Panc1 (cell line): Measurements from ENCODE around the gene SLC26A4. TPM values are rescaled to one million over a fixed set of nuclear protein-coding genes. Genes with fewer than 3 reads are reported as not detected.

ENCODE experiments used
- ATAC-seq: fragments of 200-7000 bp; cut with Tn5 transposase; 2 replicates; pipeline ENCODE4 v1.9.1; 2020; ENCODE audit warnings: mild to moderate bottlenecking, moderate library complexity
- BruUV-seq: library from RNA; stranded (reverse); fragments of 400-500 nt; replicated peaks from 2 replicates; lab custom pipeline; 2021; lab: Mats Ljungman, UMichigan
- CTCF ChIA-PET: fragments of 300-600 bp; sonication (Branson Sonifier 250); formaldehyde crosslinking; loops from one replicate; lab custom pipeline; 2022; ENCODE audit warnings: antibody characterized with exemption; lab: Charles Lee
- POLR2A ChIA-PET: fragments of 300-600 bp; sonication (Branson Sonifier 250); formaldehyde crosslinking; loops from one replicate; lab custom pipeline; 2022; ENCODE audit warnings: antibody characterized with exemption; lab: Charles Lee
- DNase-seq: peaks from one replicate; pipeline ENCODE4 v3.0.0-alpha.2; 2010; ENCODE audit warnings: low read depth, low spot score
- H3K27ac ChIP-seq: 2 replicates; pipeline ENCODE4 v1.5.1; 2011; ENCODE audit warnings: mild to moderate bottlenecking, low read length, inconsistent platforms
- H3K27me3 ChIP-seq: fragments of 200-500 bp; sonication (Bioruptor generic); 2 replicates; pipeline ENCODE4 v1.6.0; 2014; ENCODE audit warnings: low read length, inconsistent platforms; ENCODE audit not compliant: control insufficient read depth, insufficient read depth
- H3K36me3 ChIP-seq: fragments of 200-500 bp; sonication (Bioruptor generic); 2 replicates; pipeline ENCODE4 v1.5.1; 2014; ENCODE audit warnings: inconsistent platforms, mild to moderate bottlenecking, low read length, moderate library complexity; ENCODE audit not compliant: control insufficient read depth, insufficient read depth
- H3K4me1 ChIP-seq: 2 replicates; pipeline ENCODE4 v1.5.1; 2011; ENCODE audit warnings: inconsistent platforms, mild to moderate bottlenecking, low read length, moderate library complexity; ENCODE audit not compliant: control insufficient read depth, insufficient read depth
- H3K4me3 ChIP-seq, 2 experiments: 2 replicates each; pipeline ENCODE4 v1.5.1; 2011 to 2012; ENCODE audit warnings: low read depth in 2 of 2, low read length in 2 of 2, mild to moderate bottlenecking in 2 of 2, inconsistent platforms in 1 of 2, moderate library complexity in 1 of 2
- H3K9me3 ChIP-seq: fragments of 200-500 bp; sonication (Bioruptor generic); 2 replicates; pipeline ENCODE4 v1.5.1; 2014; ENCODE audit warnings: low read depth, mild to moderate bottlenecking, inconsistent platforms, low read length, moderate library complexity; ENCODE audit not compliant: control insufficient read depth, insufficient read depth
- POLR2AphosphoS5 ChIP-seq: IDR thresholded peaks from 2 replicates; pipeline ENCODE4 v1.6.1; 2012; ENCODE audit warnings: mild to moderate bottlenecking, low read depth, low read length, moderate library complexity
- SIN3A ChIP-seq: IDR thresholded peaks from 2 replicates; pipeline ENCODE4 v1.6.1; 2012; ENCODE audit warnings: low read depth, mild to moderate bottlenecking, low read length, moderate library complexity, borderline replicate concordance; ENCODE audit not compliant: insufficient read depth
- TCF7L2 ChIP-seq: IDR thresholded peaks from 2 replicates; pipeline ENCODE4 v1.6.1; 2011; ENCODE audit warnings: mild to moderate bottlenecking, low read depth, low read length, inconsistent platforms
- in situ Hi-C: cut with HindIII; loops from 2 replicates; pipeline ENCODE4 v1.10.0; 2016; ENCODE audit warnings: low sequenced_read_pairs, low pct_unique_long_range_greater_than_20kb
- intact Hi-C: fragments of 100-400 bp; cut with micrococcal nuclease; formaldehyde crosslinking; loops from one replicate; pipeline ENCODE4 v1.10.0; 2022; ENCODE audit not compliant: unreplicated experiment
- total RNA-seq: library from RNA; stranded (reverse); gene quantifications from one replicate; pipeline ENCODE4 v1.2.1, GENCODE V29; 2021; ENCODE audit not compliant: unreplicated experiment
- TF ChIP-seq, protein P1 (sequence below): fragments of 450-650 bp; IDR thresholded peaks from 2 replicates; pipeline ENCODE4 v1.5.1; 2017; ENCODE audit warnings: mild to moderate bottlenecking
- TF ChIP-seq, protein P2 (sequence below), 2 experiments: IDR thresholded peaks; 2 replicates each; pipeline ENCODE4 v1.6.1; 2011 to 2012; ENCODE audit warnings: low read depth in 2 of 2, control low read depth in 1 of 2, low read length in 1 of 2, mild to moderate bottlenecking in 1 of 2, moderate library complexity in 1 of 2; ENCODE audit not compliant: insufficient read depth in 1 of 2

SLC26A4 gene
- total RNA-seq, 1 experiment from 2014 or later: 0.05 TPM

DNA sequence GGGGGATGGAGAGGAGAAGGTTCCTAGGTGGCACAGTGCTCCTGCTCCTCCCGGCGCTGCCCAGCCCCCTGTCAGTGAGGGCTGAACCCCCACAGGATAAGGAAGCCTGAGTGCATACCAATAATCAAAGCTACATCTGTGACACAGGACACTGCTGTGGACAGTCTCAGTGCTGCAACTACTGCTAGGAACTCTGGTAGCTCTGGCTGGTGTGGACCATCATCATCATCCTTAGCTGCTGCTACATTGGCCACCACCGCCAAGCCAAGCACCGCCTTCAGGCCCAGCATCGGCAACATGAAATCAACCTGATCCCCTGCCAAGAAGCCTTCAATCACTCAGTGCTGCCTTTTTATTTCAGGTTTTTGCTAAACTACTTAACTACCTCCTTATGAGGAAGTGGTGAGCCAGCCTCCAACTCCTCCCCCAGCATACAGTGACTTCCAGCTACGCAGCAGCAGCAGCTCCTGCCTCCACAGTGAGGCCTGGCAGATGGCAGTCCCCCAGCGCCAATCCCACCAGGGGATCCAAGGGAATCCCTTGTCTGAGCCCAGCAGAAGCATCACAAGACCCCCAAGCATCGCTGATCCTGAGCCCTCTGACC lies 32.1 kb upstream of the SLC26A4 start:
- ChIA-PET POLR2A (no interaction called here), CTCF (no interaction called here)
- no TSS peak for BruUV-seq
- no peak for ATAC-seq
- H3K27me3 ChIP-seq: no peaks in the 10 kb centered on the region
- H3K27ac ChIP-seq: no peak overlapping the region
- TF ChIP-seq POLR2AphosphoS5: no peak
- DNase-seq: no peak
- in situ Hi-C loops: no loop called here
- no peaks in the 10 kb centered on the region for H3K4me1 ChIP-seq
- intact Hi-C loops: no loop called here
- no peaks in the 10 kb centered on the region for H3K36me3 ChIP-seq
- no peaks in the 10 kb centered on the region for H3K9me3 ChIP-seq
- no peak overlapping the region for H3K4me3 ChIP-seq

DNA sequence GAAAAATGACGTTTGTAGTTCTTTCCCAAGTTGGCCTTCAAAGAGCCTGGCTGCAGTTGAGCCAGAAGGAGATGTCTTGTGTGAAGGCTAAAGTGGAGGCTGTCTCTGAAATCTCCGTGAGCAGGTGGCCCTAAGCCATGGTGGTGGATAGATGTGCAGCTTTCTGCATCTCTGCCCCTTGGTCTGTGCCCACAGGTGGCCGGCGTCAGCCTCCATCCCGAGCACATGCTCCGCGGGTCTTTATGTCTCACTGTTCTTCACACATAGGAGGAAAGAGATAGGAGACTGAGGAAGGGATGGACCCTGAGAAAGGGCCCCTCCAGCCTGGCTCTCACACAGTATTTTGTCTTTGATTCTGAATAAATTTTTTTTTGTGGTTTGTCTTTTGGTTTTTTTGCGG lies 30.3 kb upstream of the SLC26A4 start:
- no peak for TF ChIP-seq POLR2AphosphoS5
- no peak for TF ChIP-seq SIN3A
- TF ChIP-seq, protein P1, sequence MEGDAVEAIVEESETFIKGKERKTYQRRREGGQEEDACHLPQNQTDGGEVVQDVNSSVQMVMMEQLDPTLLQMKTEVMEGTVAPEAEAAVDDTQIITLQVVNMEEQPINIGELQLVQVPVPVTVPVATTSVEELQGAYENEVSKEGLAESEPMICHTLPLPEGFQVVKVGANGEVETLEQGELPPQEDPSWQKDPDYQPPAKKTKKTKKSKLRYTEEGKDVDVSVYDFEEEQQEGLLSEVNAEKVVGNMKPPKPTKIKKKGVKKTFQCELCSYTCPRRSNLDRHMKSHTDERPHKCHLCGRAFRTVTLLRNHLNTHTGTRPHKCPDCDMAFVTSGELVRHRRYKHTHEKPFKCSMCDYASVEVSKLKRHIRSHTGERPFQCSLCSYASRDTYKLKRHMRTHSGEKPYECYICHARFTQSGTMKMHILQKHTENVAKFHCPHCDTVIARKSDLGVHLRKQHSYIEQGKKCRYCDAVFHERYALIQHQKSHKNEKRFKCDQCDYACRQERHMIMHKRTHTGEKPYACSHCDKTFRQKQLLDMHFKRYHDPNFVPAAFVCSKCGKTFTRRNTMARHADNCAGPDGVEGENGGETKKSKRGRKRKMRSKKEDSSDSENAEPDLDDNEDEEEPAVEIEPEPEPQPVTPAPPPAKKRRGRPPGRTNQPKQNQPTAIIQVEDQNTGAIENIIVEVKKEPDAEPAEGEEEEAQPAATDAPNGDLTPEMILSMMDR: no peak
- TF ChIP-seq, protein P2, sequence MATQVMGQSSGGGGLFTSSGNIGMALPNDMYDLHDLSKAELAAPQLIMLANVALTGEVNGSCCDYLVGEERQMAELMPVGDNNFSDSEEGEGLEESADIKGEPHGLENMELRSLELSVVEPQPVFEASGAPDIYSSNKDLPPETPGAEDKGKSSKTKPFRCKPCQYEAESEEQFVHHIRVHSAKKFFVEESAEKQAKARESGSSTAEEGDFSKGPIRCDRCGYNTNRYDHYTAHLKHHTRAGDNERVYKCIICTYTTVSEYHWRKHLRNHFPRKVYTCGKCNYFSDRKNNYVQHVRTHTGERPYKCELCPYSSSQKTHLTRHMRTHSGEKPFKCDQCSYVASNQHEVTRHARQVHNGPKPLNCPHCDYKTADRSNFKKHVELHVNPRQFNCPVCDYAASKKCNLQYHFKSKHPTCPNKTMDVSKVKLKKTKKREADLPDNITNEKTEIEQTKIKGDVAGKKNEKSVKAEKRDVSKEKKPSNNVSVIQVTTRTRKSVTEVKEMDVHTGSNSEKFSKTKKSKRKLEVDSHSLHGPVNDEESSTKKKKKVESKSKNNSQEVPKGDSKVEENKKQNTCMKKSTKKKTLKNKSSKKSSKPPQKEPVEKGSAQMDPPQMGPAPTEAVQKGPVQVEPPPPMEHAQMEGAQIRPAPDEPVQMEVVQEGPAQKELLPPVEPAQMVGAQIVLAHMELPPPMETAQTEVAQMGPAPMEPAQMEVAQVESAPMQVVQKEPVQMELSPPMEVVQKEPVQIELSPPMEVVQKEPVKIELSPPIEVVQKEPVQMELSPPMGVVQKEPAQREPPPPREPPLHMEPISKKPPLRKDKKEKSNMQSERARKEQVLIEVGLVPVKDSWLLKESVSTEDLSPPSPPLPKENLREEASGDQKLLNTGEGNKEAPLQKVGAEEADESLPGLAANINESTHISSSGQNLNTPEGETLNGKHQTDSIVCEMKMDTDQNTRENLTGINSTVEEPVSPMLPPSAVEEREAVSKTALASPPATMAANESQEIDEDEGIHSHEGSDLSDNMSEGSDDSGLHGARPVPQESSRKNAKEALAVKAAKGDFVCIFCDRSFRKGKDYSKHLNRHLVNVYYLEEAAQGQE (IDR thresholded peaks at IDR 0.05; ENCODE audit: insufficient read depth in 1 of 2, low read depth in 2 of 2, low read length in 1 of 2): no peak
- TF ChIP-seq TCF7L2: no peak
- DNase-seq: no peak
- POLR2A ChIA-PET: no interaction called here

More for the DNA sequence above, 30.3 kb upstream of the SLC26A4 start:
- H3K27ac ChIP-seq: no peak overlapping the region
- no peaks in the 10 kb centered on the region for H3K9me3 ChIP-seq
- intact Hi-C loops: no loop called here
- no peak overlapping the region for H3K4me3 ChIP-seq
- no TSS peak for BruUV-seq
- CTCF ChIA-PET: no interaction called here
- H3K36me3 ChIP-seq: no peaks in the 10 kb centered on the region
- no peaks in the 10 kb centered on the region for H3K4me1 ChIP-seq
- in situ Hi-C loops: no loop called here
- ATAC-seq: no peak
- no peaks in the 10 kb centered on the region for H3K27me3 ChIP-seq
